Hepatocyte (in vitro differentiated cells): ENCODE data around the gene HVCN1. TPM values are rescaled to one million over a fixed set of nuclear protein-coding genes. Genes with fewer than 3 reads are reported as not detected.
"Not testable (repeated sequence)": the region's sequence is repeated elsewhere in the genome, so short reads cannot be mapped to it uniquely, and the experiment has no call there.

Experiments used
- DNase-seq: peaks from one replicate; pipeline ENCODE4 v3.0.0-alpha.2; 2016; ENCODE audit warnings: low spot score
- H2AFZ ChIP-seq: fragments of 200-600 bp; sonication (generic); 2 replicates; pipeline ENCODE4 v1.6.0; 2016; ENCODE audit warnings: antibody characterized with exemption, mild to moderate bottlenecking
- H3K27ac ChIP-seq: fragments of 200-600 bp; sonication (generic); 2 replicates; pipeline ENCODE4 v1.5.1; 2016; ENCODE audit warnings: mild to moderate bottlenecking
- H3K27me3 ChIP-seq: fragments of 200-600 bp; sonication (generic); 2 replicates; pipeline ENCODE4 v1.6.1; 2016
- H3K36me3 ChIP-seq: fragments of 200-600 bp; sonication (generic); replicated peaks from 2 replicates; pipeline ENCODE4 v1.5.1; 2016; ENCODE audit warnings: low read depth; ENCODE audit not compliant: insufficient read depth
- H3K4me1 ChIP-seq: fragments of 200-600 bp; sonication (generic); 2 replicates; pipeline ENCODE4 v1.5.1; 2016; ENCODE audit warnings: mild to moderate bottlenecking, moderate library complexity; ENCODE audit not compliant: insufficient read depth
- H3K4me2 ChIP-seq: fragments of 200-600 bp; sonication (generic); 2 replicates; pipeline ENCODE4 v1.6.0; 2016
- H3K4me3 ChIP-seq: fragments of 200-600 bp; sonication (generic); 2 replicates; pipeline ENCODE4 v1.5.1; 2016; ENCODE audit warnings: mild to moderate bottlenecking
- H3K79me2 ChIP-seq: fragments of 200-600 bp; sonication (generic); 2 replicates; pipeline ENCODE4 v1.6.0; 2017; ENCODE audit warnings: mild to moderate bottlenecking
- H3K9me2 ChIP-seq: fragments of 200-600 bp; sonication (generic); replicated peaks from 2 replicates; pipeline ENCODE4 v1.6.0; 2017; ENCODE audit warnings: mild to moderate bottlenecking; ENCODE audit not compliant: insufficient read depth
- H3K9me3 ChIP-seq: fragments of 200-600 bp; sonication (generic); 2 replicates; pipeline ENCODE4 v1.5.1; 2016; ENCODE audit warnings: low read depth, mild to moderate bottlenecking
- H4K20me1 ChIP-seq: fragments of 200-600 bp; sonication (generic); 2 replicates; pipeline ENCODE4 v1.6.0; 2016; ENCODE audit warnings: mild to moderate bottlenecking; ENCODE audit not compliant: insufficient read depth, poor library complexity, severe bottlenecking
- EZH2 ChIP-seq: fragments of 200-600 bp; sonication (generic); IDR thresholded peaks from 2 replicates; pipeline ENCODE4 v1.6.1; 2016; ENCODE audit warnings: antibody characterized with exemption, mild to moderate bottlenecking, borderline replicate concordance
- EZH2phosphoT487 ChIP-seq: fragments of 200-600 bp; sonication (generic); IDR thresholded peaks from one replicate; pipeline ENCODE4 v1.6.1; 2018; ENCODE audit warnings: antibody characterized with exemption, mild to moderate bottlenecking, low read depth, moderate library complexity; ENCODE audit not compliant: unreplicated experiment, severe bottlenecking
- WGBS: methylation state at CpG from one replicate; pipeline ENCODE4 v1.1.6; 2016; ENCODE audit warnings: low lambda C conversion rate; ENCODE audit errors: missing lambda C conversion rate; 5-methylcytosine and 5-hydroxymethylcytosine counted together
- polyA plus RNA-seq: library from polyadenylated mRNA; unstranded; fragments of >200 nt; fragmentation: Nextera tagmentation; extraction: Ambion mirVana; gene quantifications from 2 replicates; pipeline ENCODE4 v1.2.1, GENCODE V29; 2016
- total RNA-seq: library from RNA; depleted of rRNA; stranded (reverse); fragments of >200 nt; gene quantifications from 2 replicates; pipeline ENCODE4 v1.2.3, GENCODE V29; 2014
- TF ChIP-seq, protein P1 (sequence below): fragments of 200-600 bp; sonication (generic); IDR thresholded peaks from 2 replicates; pipeline ENCODE4 v1.5.1; 2016; ENCODE audit warnings: antibody characterized with exemption, mild to moderate bottlenecking; ENCODE audit not compliant: poor library complexity

The HVCN1 gene
- total and polyA plus RNA-seq, 2 experiments from 2014 or later, result 5.8 to 8.9 TPM

GRCh38 chr12:110725267-110725666 is 36.4 kb upstream of the HVCN1 start:
- TF ChIP-seq, protein P1, sequence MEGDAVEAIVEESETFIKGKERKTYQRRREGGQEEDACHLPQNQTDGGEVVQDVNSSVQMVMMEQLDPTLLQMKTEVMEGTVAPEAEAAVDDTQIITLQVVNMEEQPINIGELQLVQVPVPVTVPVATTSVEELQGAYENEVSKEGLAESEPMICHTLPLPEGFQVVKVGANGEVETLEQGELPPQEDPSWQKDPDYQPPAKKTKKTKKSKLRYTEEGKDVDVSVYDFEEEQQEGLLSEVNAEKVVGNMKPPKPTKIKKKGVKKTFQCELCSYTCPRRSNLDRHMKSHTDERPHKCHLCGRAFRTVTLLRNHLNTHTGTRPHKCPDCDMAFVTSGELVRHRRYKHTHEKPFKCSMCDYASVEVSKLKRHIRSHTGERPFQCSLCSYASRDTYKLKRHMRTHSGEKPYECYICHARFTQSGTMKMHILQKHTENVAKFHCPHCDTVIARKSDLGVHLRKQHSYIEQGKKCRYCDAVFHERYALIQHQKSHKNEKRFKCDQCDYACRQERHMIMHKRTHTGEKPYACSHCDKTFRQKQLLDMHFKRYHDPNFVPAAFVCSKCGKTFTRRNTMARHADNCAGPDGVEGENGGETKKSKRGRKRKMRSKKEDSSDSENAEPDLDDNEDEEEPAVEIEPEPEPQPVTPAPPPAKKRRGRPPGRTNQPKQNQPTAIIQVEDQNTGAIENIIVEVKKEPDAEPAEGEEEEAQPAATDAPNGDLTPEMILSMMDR, result no peak
- no peak for TF ChIP-seq EZH2
- Histone ChIP-seq H3K9me2 (no peaks in the 10 kb centered on the region), H3K4me3 (no peak overlapping the region), H3K27ac (no peak overlapping the region), H3K79me2 (peaks cover 52% of the 10 kb centered on the region), H2AFZ (no peak overlapping the region), H3K4me2 (no peak overlapping the region), H3K4me1 (no peaks in the 10 kb centered on the region), H3K36me3 (no peaks in the 10 kb centered on the region), H4K20me1 (peaks cover 19% of the 10 kb centered on the region), H3K9me3 (no peaks in the 10 kb centered on the region), H3K27me3 (no peaks in the 10 kb centered on the region)
- DNase-seq, result no peak
- 89% methylated on average over 4 of the region's 4 CpGs for WGBS

- peaks cover 31% of the 10 kb centered on the region for H3K79me2 ChIP-seq
- not testable (repeated sequence) for H3K9me3 ChIP-seq, H3K9me2 ChIP-seq, H3K27ac ChIP-seq, H3K4me1 ChIP-seq, H3K4me2 ChIP-seq, H3K27me3 ChIP-seq, H3K36me3 ChIP-seq, H2AFZ ChIP-seq, H3K4me3 ChIP-seq, DNase-seq
- peaks cover 19% of the 10 kb centered on the region for H4K20me1 ChIP-seq
- WGBS, result 78% methylated on average over 3 of the region's 3 CpGs
Observed at GRCh38 chr12:110722892-110723291, 34.0 kb upstream of the HVCN1 start.

DNA sequence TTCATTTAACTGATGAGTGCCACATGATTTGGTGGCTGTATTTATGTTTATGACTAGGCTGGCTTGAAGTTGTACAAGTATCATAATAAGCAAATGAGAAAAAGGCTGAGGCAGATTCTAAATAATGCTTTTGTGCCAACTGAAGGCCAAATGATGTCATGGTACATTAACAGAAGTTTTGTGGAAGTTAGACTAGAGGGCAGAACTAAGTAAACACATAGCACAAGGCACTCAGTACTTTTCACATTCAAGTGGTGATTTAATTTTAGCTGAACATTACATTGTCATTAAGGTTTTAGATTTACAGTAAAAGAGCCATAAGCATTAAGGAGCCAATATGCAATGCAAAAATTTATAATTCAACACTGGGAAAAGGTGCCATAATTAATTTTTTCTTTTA is 32.7 kb upstream of the HVCN1 start:
- no peaks in the 10 kb centered on the region for H3K4me1 ChIP-seq
- no peaks in the 10 kb centered on the region for H3K36me3 ChIP-seq
- no peak overlapping the region for H3K4me3 ChIP-seq
- no peaks in the 10 kb centered on the region for H3K9me2 ChIP-seq
- H3K27ac ChIP-seq, result no peak overlapping the region
- peaks cover 18% of the 10 kb centered on the region for H3K79me2 ChIP-seq
- no peak for TF ChIP-seq EZH2
- TF ChIP-seq, protein P1, result no peak
- TF ChIP-seq EZH2phosphoT487, result no peak
- no peaks in the 10 kb centered on the region for H3K9me3 ChIP-seq
- no peaks in the 10 kb centered on the region for H3K27me3 ChIP-seq
- H3K4me2 ChIP-seq, result no peak overlapping the region
- H4K20me1 ChIP-seq, result peaks cover 16% of the 10 kb centered on the region
- no peak overlapping the region for H2AFZ ChIP-seq
- DNase-seq, result no peak

DNA sequence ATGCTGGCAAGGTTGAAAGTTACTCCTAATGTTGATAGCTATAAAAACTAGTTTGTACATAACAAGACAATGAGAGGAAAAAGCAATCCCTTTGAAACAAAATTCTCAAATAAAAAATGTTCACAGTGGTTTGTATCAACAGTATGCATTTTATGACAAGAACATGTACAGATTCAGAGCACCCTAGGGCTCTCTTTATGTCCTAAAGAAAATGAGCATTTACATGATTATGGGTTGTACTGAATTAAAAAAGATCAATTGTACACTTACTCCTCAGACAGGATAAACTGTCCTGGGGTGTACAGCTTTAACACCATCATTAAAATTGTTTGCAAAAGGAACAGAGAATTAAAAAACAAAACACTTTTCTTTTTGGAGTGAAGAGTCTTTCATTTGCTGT is 31.6 kb upstream of the HVCN1 start:
- Histone ChIP-seq H3K9me2 (no peaks in the 10 kb centered on the region), H3K9me3 (no peaks in the 10 kb centered on the region), H3K27me3 (no peaks in the 10 kb centered on the region), H3K4me2 (no peak overlapping the region), H3K79me2 (peaks cover 11% of the 10 kb centered on the region), H4K20me1 (peaks cover 11% of the 10 kb centered on the region), H3K4me1 (no peaks in the 10 kb centered on the region), H3K4me3 (no peak overlapping the region), H2AFZ (no peak overlapping the region), H3K36me3 (no peaks in the 10 kb centered on the region), H3K27ac (no peak overlapping the region)
- DNase-seq, result no peak
- TF ChIP-seq, protein P1, result no peak
- TF ChIP-seq EZH2phosphoT487 (no peak), EZH2 (no peak)
